Trophoblast cell (in vitro differentiated cells and primary cell): ENCODE measurements around the gene COL23A1.

Source experiments
- DNase-seq, 2 donors: peaks; one replicate each; pipeline ENCODE4 v3.0.0-alpha.2; 2016
- H2AFZ ChIP-seq: 2 replicates; pipeline ENCODE4 v1.6.1; 2013; ENCODE audit warnings: low read length, moderate library complexity, mild to moderate bottlenecking; ENCODE audit not compliant: insufficient read depth, poor library complexity
- H2AK5ac ChIP-seq: 2 replicates; pipeline ENCODE4 v1.6.1; 2013; ENCODE audit warnings: mild to moderate bottlenecking, low read length
- H2BK120ac ChIP-seq: 2 replicates; pipeline ENCODE4 v1.6.1; 2013; ENCODE audit warnings: low read length, mild to moderate bottlenecking, moderate library complexity; ENCODE audit not compliant: insufficient read depth, poor library complexity
- H2BK12ac ChIP-seq: 2 replicates; pipeline ENCODE4 v1.6.1; 2013; ENCODE audit warnings: mild to moderate bottlenecking, low read length, moderate library complexity
- H2BK5ac ChIP-seq: 2 replicates; pipeline ENCODE4 v1.6.1; 2013; ENCODE audit warnings: low read length, low read depth, moderate library complexity, mild to moderate bottlenecking; ENCODE audit not compliant: poor library complexity
- H3K14ac ChIP-seq: 2 replicates; pipeline ENCODE4 v1.6.1; 2013; ENCODE audit warnings: mild to moderate bottlenecking, low read length
- H3K18ac ChIP-seq: 2 replicates; pipeline ENCODE4 v1.6.1; 2013; ENCODE audit warnings: mild to moderate bottlenecking, low read length
- H3K23ac ChIP-seq: 2 replicates; pipeline ENCODE4 v1.6.1; 2013; ENCODE audit warnings: low read length
- H3K27ac ChIP-seq: 2 replicates; pipeline ENCODE4 v1.5.1; 2013; ENCODE audit warnings: low read depth, mild to moderate bottlenecking, inconsistent platforms, low read length, moderate library complexity
- H3K27me3 ChIP-seq: 2 replicates; pipeline ENCODE4 v1.6.1; 2013; ENCODE audit warnings: inconsistent platforms, mild to moderate bottlenecking, low read length, moderate library complexity; ENCODE audit not compliant: insufficient read depth
- H3K36me3 ChIP-seq, 2 experiments: 1 replicate in 1 of 2; 2 replicates in 1 of 2; pipeline ENCODE4 v1.6.1; 2013; ENCODE audit warnings: low read length in 2 of 2, mild to moderate bottlenecking in 2 of 2, moderate library complexity in 1 of 2; ENCODE audit not compliant: insufficient read depth in 2 of 2, control insufficient read depth in 1 of 2
- H3K4ac ChIP-seq: 2 replicates; pipeline ENCODE4 v1.6.1; 2013; ENCODE audit warnings: low read depth, mild to moderate bottlenecking, low read length, moderate library complexity
- H3K4me1 ChIP-seq, 2 experiments: 1 replicate in 1 of 2; 2 replicates in 1 of 2; pipeline ENCODE4 v1.6.1; 2013; ENCODE audit warnings: low read length in 2 of 2, mild to moderate bottlenecking in 2 of 2, moderate library complexity in 1 of 2; ENCODE audit not compliant: insufficient read depth in 2 of 2, control insufficient read depth in 1 of 2
- H3K4me2 ChIP-seq: 2 replicates; pipeline ENCODE4 v1.6.1; 2013; ENCODE audit warnings: inconsistent platforms, mild to moderate bottlenecking, low read length, moderate library complexity
- H3K4me3 ChIP-seq: 2 replicates; pipeline ENCODE4 v1.5.1; 2013; ENCODE audit warnings: mild to moderate bottlenecking, low read depth, low read length, inconsistent platforms
- H3K79me1 ChIP-seq: one replicate; pipeline ENCODE4 v1.6.1; 2013; ENCODE audit warnings: low read length
- H3K79me2 ChIP-seq: 2 replicates; pipeline ENCODE4 v1.6.1; 2013; ENCODE audit warnings: low read length, mild to moderate bottlenecking; ENCODE audit not compliant: control insufficient read depth, insufficient read depth, poor library complexity
- H3K9ac ChIP-seq: 2 replicates; pipeline ENCODE4 v1.6.1; 2013; ENCODE audit warnings: mild to moderate bottlenecking, low read length
- H3K9me3 ChIP-seq: 2 replicates; pipeline ENCODE4 v1.6.1; 2013; ENCODE audit warnings: low read depth, mild to moderate bottlenecking, control low read depth, inconsistent platforms, low read length; ENCODE audit not compliant: insufficient read depth
- H4K12ac ChIP-seq: 2 replicates; pipeline ENCODE4 v1.6.1; 2013; ENCODE audit warnings: low read depth, mild to moderate bottlenecking, low read length, moderate library complexity
- H4K8ac ChIP-seq: 2 replicates; pipeline ENCODE4 v1.6.1; 2013; ENCODE audit warnings: low read depth, mild to moderate bottlenecking, low read length, moderate library complexity
- H4K91ac ChIP-seq: one replicate; pipeline ENCODE4 v1.6.1; 2013; ENCODE audit warnings: low read depth, mild to moderate bottlenecking, low read length, moderate library complexity
- WGBS: extraction: QIAGEN DNeasy Blood & Tissue Kit; methylation state at CpG from one replicate; pipeline ENCODE4 v1.1.7; 2013; ENCODE audit warnings: missing lambda C conversion rate; ENCODE audit not compliant: insufficient read length, insufficient coverage; ENCODE audit errors: extremely low coverage; 5-methylcytosine and 5-hydroxymethylcytosine counted together

COL23A1 gene

GRCh38 chr5:178289438-178289837 is 300.8 kb downstream of the COL23A1 start:
- Histone ChIP-seq H2BK120ac (no peak overlapping the region), H3K23ac (no peak overlapping the region), H3K4me1 (no peaks in the 10 kb centered on the region), H4K12ac (no peak overlapping the region), H3K27me3 (no peaks in the 10 kb centered on the region), H3K14ac (no peak overlapping the region), H2AK5ac (no peak overlapping the region), H3K4me2 (no peak overlapping the region), H4K91ac (no peak overlapping the region), H2BK12ac (no peak overlapping the region), H3K79me1 (no peaks in the 10 kb centered on the region), H3K4ac (no peak overlapping the region), H3K36me3 (no peaks in the 10 kb centered on the region), H3K4me3 (no peak overlapping the region), H3K79me2 (no peaks in the 10 kb centered on the region), H3K27ac (no peak overlapping the region), H2AFZ (no peak overlapping the region), H3K9ac (no peak overlapping the region), H3K18ac (no peak overlapping the region), H4K8ac (no peak overlapping the region), H3K9me3 (no peaks in the 10 kb centered on the region), H2BK5ac (no peak overlapping the region)
- no peak for DNase-seq
- WGBS: no CpG with 5 or more reads among the region's 11 CpGs

GRCh38 chr5:178288401-178289368 is 301.5 kb downstream of the COL23A1 start:
- Histone ChIP-seq H2AK5ac (no peak overlapping the region), H4K8ac (no peak overlapping the region), H3K27ac (no peak overlapping the region), H3K9me3 (no peaks in the 10 kb centered on the region), H3K27me3 (no peaks in the 10 kb centered on the region), H3K4me2 (no peak overlapping the region), H2BK5ac (no peak overlapping the region), H3K79me1 (no peaks in the 10 kb centered on the region), H3K4me1 (no peaks in the 10 kb centered on the region), H3K23ac (no peak overlapping the region), H3K4me3 (no peak overlapping the region), H2AFZ (no peak overlapping the region), H3K18ac (no peak overlapping the region), H2BK12ac (no peak overlapping the region), H3K4ac (no peak overlapping the region), H4K12ac (no peak overlapping the region), H3K14ac (no peak overlapping the region), H3K79me2 (no peaks in the 10 kb centered on the region), H4K91ac (no peak overlapping the region), H3K9ac (no peak overlapping the region), H2BK120ac (no peak overlapping the region), H3K36me3 (no peaks in the 10 kb centered on the region)
- no CpG with 5 or more reads among the region's 21 CpGs for WGBS
- no peak for DNase-seq

GRCh38 chr5:178287791-178288105 is 302.4 kb downstream of the COL23A1 start:
- WGBS: no CpG with 5 or more reads among the region's 10 CpGs
- no peaks in the 10 kb centered on the region for H3K36me3 ChIP-seq
- no peak overlapping the region for H3K4me3 ChIP-seq

GRCh38 chr5:178287091-178287790 is 303.0 kb downstream of the COL23A1 start:
- Histone ChIP-seq H2AFZ (no peak overlapping the region), H2BK120ac (no peak overlapping the region), H3K79me2 (no peaks in the 10 kb centered on the region), H3K79me1 (no peaks in the 10 kb centered on the region), H4K8ac (no peak overlapping the region), H3K9me3 (no peaks in the 10 kb centered on the region), H3K4me2 (no peak overlapping the region), H4K12ac (no peak overlapping the region), H2BK5ac (no peak overlapping the region), H3K9ac (no peak overlapping the region), H3K4ac (no peak overlapping the region), H3K36me3 (no peaks in the 10 kb centered on the region), H3K18ac (no peak overlapping the region), H3K23ac (no peak overlapping the region), H2AK5ac (no peak overlapping the region), H3K14ac (no peak overlapping the region), H3K27ac (no peak overlapping the region), H2BK12ac (no peak overlapping the region), H4K91ac (no peak overlapping the region), H3K4me3 (no peak overlapping the region), H3K27me3 (no peaks in the 10 kb centered on the region), H3K4me1 (no peaks in the 10 kb centered on the region)
- WGBS: no CpG with 5 or more reads among the region's 20 CpGs
- no peak for DNase-seq

More at GRCh38 chr5:178287791-178288105, 302.4 kb downstream of the COL23A1 start:
- H3K4me1 ChIP-seq: no peaks in the 10 kb centered on the region
- H2AK5ac ChIP-seq: no peak overlapping the region
- H3K9me3 ChIP-seq: no peaks in the 10 kb centered on the region
- no peak overlapping the region for H3K4me2 ChIP-seq
- no peak overlapping the region for H3K4ac ChIP-seq
- H3K79me2 ChIP-seq: no peaks in the 10 kb centered on the region
- H3K14ac ChIP-seq: no peak overlapping the region
- H3K18ac ChIP-seq: no peak overlapping the region
- H4K91ac ChIP-seq: no peak overlapping the region
- no peak overlapping the region for H3K9ac ChIP-seq
- H3K23ac ChIP-seq: no peak overlapping the region
- H3K27me3 ChIP-seq: no peaks in the 10 kb centered on the region
- no peak overlapping the region for H2BK120ac ChIP-seq
- H2BK12ac ChIP-seq: no peak overlapping the region
- H2BK5ac ChIP-seq: no peak overlapping the region
- no peaks in the 10 kb centered on the region for H3K79me1 ChIP-seq
- DNase-seq: no peak
- H2AFZ ChIP-seq: no peak overlapping the region
- no peak overlapping the region for H4K8ac ChIP-seq
- no peak overlapping the region for H4K12ac ChIP-seq
- H3K27ac ChIP-seq: no peak overlapping the region
